ENCODE results near the gene PPP4R2. TPM values are rescaled to one million over a fixed set of nuclear protein-coding genes. Genes with fewer than 3 reads are reported as not detected.

The PPP4R2 gene, protein sequence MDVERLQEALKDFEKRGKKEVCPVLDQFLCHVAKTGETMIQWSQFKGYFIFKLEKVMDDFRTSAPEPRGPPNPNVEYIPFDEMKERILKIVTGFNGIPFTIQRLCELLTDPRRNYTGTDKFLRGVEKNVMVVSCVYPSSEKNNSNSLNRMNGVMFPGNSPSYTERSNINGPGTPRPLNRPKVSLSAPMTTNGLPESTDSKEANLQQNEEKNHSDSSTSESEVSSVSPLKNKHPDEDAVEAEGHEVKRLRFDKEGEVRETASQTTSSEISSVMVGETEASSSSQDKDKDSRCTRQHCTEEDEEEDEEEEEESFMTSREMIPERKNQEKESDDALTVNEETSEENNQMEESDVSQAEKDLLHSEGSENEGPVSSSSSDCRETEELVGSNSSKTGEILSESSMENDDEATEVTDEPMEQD
- total RNA-seq (2022; extraction: Qiagen RNA extraction; ENCODE audit: low read depth) = 30.6 to 38.8 TPM (median 35.3 TPM) in 5 replicates

GRCh38 chr3:72996473-72997333, at the start of gene PPP4R2:
Gene PPP4R2 (plus strand): TSS chr3:72996811. CDS start chr3:72997038, 227 bp downstream.

DNA sequence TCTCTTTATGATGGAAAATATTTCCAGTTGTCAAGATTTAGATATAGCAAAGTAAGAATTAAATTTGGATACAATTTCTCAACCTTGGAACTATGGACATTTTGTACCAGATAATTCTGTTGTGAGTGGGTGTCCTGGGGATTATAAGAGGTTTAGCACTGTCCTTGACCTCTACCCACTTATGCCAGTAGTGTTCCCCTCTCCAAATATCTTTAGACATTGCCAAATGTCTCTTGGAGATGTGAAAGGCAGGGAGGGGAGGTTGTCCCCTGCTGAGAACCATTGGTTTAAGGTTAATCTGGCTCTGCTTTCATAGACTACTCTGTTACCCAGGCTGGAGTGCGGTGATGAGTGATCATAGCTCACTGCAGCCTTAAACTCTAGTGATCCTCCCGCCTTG, 64.8 kb downstream of the PPP4R2 start, which contains the start of gene EBLN2:
TSS of gene EBLN2 (plus strand) at position 244 of the 400 bp plus-strand sequence. CDS start 423 bp downstream, outside the sequence.

Other genes starting within 250 kb of the PPP4R2 start
- gene SHQ1, start 148.4 kb upstream of the PPP4R2 start, total RNA-seq (2022; extraction: Qiagen RNA extraction; ENCODE audit: low read depth) = 17.1 to 19.1 TPM (median 17.6 TPM) in 5 replicates
- gene GXYLT2, start 108.8 kb upstream of the PPP4R2 start, total RNA-seq (2022; extraction: Qiagen RNA extraction; ENCODE audit: low read depth) = 0.82 to 2.1 TPM (median 1.4 TPM) in 5 replicates
- 0.49 to 0.70 TPM (median 0.56 TPM) in 4 of 5 replicates, not detected in the other for gene EBLN2, start 64.8 kb downstream of the PPP4R2 start, total RNA-seq (2022; extraction: Qiagen RNA extraction; ENCODE audit: low read depth)

All from A549 treated with GW870086 at 1 μM for 4 hours (cell line).